ENCODE results near the gene GLI3. TPM values are rescaled to one million over a fixed set of nuclear protein-coding genes. Genes with fewer than 3 reads are reported as not detected.

The GLI3 gene
- total and polyA plus RNA-seq, 2 of the 4 experiments (the other 2 are of a cell fraction), result 1.3 to 3.9 TPM

DNA sequence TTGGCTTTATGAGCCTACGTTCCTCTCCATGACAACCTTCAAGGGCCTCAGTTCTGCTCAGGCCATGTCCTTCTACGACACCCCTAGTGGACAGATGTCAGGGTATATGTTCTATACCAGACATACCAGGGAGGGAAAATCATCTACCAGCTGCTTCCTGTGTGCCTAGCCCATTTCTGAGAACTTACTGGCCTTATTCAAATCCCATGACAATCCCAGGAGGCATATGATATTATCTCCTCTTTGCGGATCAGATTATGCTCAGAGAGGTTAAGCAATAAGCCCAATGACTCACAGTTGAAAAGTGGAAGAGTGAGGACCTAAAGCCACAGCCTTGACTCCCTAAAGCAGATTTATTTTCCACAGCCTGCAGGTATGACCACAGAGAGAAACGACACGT lies 139.3 kb downstream of the GLI3 start:
- Histone ChIP-seq H3K9me1 (ENCODE audit: insufficient read depth, low read length) (peaks cover 24% of the 10 kb centered on the region; the same call in 1 of the 2 replicates), H3K14ac (replicated peaks; ENCODE audit: low read depth, low read length) (peak overlapping the region; percentile 18; the same call in 1 of the 2 replicates), H3K36me3 (ENCODE audit: control insufficient read depth, insufficient read depth, low read length) (peaks cover 3% of the 10 kb centered on the region; the same call in 1 of the 2 replicates), H2BK5ac (ENCODE audit: low read depth, low read length, poor library complexity, severe bottlenecking) (no peak overlapping the region), H4K8ac (ENCODE audit: low read depth in 2 of 2, low read length in 2 of 2) (peak overlapping the region in 1 of 2 experiments; percentile 13; a peak in 1 of 4 replicates), H3K23ac (ENCODE audit: low read depth, low read length) (no peak overlapping the region), H3K27ac (ENCODE audit: insufficient read depth, low read length) (peak overlapping the region; percentile 56; the same call in 1 of the 2 replicates), H3K4me1 (ENCODE audit: control insufficient read depth, insufficient read depth, low read length) (peaks cover 29% of the 10 kb centered on the region), H3K9me3 (ENCODE audit: control insufficient read depth, insufficient read depth, low read length) (no peaks in the 10 kb centered on the region), H3K18ac (ENCODE audit: low read depth, low read length) (peak overlapping the region; percentile 45), H3K4ac (ENCODE audit: low read depth, low read length) (peak overlapping the region; percentile 42), H3K79me1 (ENCODE audit: low read depth in 1 of 2, low read length in 2 of 2) (peaks cover 0 to 33% of the 10 kb centered on the region in 2 experiments; a peak in 2 of 4 replicates), H2AFZ (replicated peaks; ENCODE audit: low read length, poor library complexity) (no peak overlapping the region), H3K4me3 (ENCODE audit: insufficient read depth, low read depth, low read length) (no peak overlapping the region), H2AK5ac (ENCODE audit: low read depth, low read length) (peak overlapping the region; percentile 20; the same call in 1 of the 2 replicates), H3K56ac (ENCODE audit: extremely low read depth, insufficient read depth, low read length) (no peak overlapping the region), H2BK20ac (ENCODE audit: low read depth, low read length) (peak overlapping the region; percentile 12; the same call in 1 of the 2 replicates), H3K9ac (ENCODE audit: low read depth, low read length) (no peak overlapping the region), H4K91ac (ENCODE audit: insufficient read depth, low read depth, low read length) (no peak overlapping the region), H2BK15ac (ENCODE audit: low read depth, low read length) (no peak overlapping the region), H3K4me2 (ENCODE audit: low read depth, low read length) (0 out of 2 replicates have a peak overlapping the region, but pooled peaks have one; percentile 12), H4K5ac (ENCODE audit: low read depth, low read length) (peak overlapping the region; percentile 24; the same call in 1 of the 2 replicates), H2BK120ac (ENCODE audit: low read depth, low read length) (peak overlapping the region; percentile 5; the same call in 1 of the 2 replicates), H4K20me1 (ENCODE audit: insufficient read depth, low read length) (no peaks in the 10 kb centered on the region), H2AK9ac (replicated peaks; ENCODE audit: low read depth, low read length, poor library complexity) (no peak overlapping the region), H3K27me3 (ENCODE audit: control insufficient read depth, insufficient read depth, low read length) (no peaks in the 10 kb centered on the region)
- BruUV-seq (replicated peaks), result no TSS peak
- no peak for TF ChIP-seq SMC3 (IDR thresholded peaks at IDR 0.05; ENCODE audit: low read depth, low read length)
- no peak for TF ChIP-seq CHD1 (IDR thresholded peaks at IDR 0.05; ENCODE audit: low read depth, low read length)
- peak; percentile 96 for TF ChIP-seq CEBPB (IDR thresholded peaks at IDR 0.05; ENCODE audit: low read depth, low read length)
- TF ChIP-seq MAZ (IDR thresholded peaks at IDR 0.05; ENCODE audit: borderline replicate concordance, low read depth, low read length), result no peak
- TF ChIP-seq RAD21 (IDR thresholded peaks at IDR 0.05; ENCODE audit: low read length), result no peak
- TF ChIP-seq MAFK (IDR thresholded peaks at IDR 0.05; ENCODE audit: low read depth, low read length), result no peak
- TF ChIP-seq BHLHE40 (IDR thresholded peaks at IDR 0.05; ENCODE audit: low read depth, low read length), result peak; percentile 23; the same call in 1 of the 2 replicates
- TF ChIP-seq POLR2A (IDR thresholded peaks at IDR 0.05; ENCODE audit: low read depth, low read length), result no peak
- TF ChIP-seq, protein P1, sequence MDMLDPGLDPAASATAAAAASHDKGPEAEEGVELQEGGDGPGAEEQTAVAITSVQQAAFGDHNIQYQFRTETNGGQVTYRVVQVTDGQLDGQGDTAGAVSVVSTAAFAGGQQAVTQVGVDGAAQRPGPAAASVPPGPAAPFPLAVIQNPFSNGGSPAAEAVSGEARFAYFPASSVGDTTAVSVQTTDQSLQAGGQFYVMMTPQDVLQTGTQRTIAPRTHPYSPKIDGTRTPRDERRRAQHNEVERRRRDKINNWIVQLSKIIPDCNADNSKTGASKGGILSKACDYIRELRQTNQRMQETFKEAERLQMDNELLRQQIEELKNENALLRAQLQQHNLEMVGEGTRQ (IDR thresholded peaks at IDR 0.05; ENCODE audit: low read depth, low read length), result no peak
- no peak for TF ChIP-seq RCOR1 (IDR thresholded peaks at IDR 0.05; ENCODE audit: insufficient replicate concordance, low read length)
- TF ChIP-seq, protein P2, sequence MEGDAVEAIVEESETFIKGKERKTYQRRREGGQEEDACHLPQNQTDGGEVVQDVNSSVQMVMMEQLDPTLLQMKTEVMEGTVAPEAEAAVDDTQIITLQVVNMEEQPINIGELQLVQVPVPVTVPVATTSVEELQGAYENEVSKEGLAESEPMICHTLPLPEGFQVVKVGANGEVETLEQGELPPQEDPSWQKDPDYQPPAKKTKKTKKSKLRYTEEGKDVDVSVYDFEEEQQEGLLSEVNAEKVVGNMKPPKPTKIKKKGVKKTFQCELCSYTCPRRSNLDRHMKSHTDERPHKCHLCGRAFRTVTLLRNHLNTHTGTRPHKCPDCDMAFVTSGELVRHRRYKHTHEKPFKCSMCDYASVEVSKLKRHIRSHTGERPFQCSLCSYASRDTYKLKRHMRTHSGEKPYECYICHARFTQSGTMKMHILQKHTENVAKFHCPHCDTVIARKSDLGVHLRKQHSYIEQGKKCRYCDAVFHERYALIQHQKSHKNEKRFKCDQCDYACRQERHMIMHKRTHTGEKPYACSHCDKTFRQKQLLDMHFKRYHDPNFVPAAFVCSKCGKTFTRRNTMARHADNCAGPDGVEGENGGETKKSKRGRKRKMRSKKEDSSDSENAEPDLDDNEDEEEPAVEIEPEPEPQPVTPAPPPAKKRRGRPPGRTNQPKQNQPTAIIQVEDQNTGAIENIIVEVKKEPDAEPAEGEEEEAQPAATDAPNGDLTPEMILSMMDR (conservative IDR thresholded peaks at IDR 0.05; ENCODE audit: low read depth, low read length), result peak; percentile 16; the same call in 1 of the 2 replicates
- TF ChIP-seq, protein P3, sequence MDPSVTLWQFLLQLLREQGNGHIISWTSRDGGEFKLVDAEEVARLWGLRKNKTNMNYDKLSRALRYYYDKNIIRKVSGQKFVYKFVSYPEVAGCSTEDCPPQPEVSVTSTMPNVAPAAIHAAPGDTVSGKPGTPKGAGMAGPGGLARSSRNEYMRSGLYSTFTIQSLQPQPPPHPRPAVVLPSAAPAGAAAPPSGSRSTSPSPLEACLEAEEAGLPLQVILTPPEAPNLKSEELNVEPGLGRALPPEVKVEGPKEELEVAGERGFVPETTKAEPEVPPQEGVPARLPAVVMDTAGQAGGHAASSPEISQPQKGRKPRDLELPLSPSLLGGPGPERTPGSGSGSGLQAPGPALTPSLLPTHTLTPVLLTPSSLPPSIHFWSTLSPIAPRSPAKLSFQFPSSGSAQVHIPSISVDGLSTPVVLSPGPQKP (IDR thresholded peaks at IDR 0.05; ENCODE audit: borderline replicate concordance, low read depth, low read length), result no peak
- TF ChIP-seq NFE2L2 (IDR thresholded peaks at IDR 0.05; ENCODE audit: low read depth, low read length), result no peak
- no peak for TF ChIP-seq RFX5 (IDR thresholded peaks at IDR 0.05; ENCODE audit: low read depth, low read length)
- TF ChIP-seq FOS (IDR thresholded peaks at IDR 0.05; ENCODE audit: low read depth, low read length), result 0 out of 2 replicates have a peak, but pooled peaks have one; percentile 22
- TF ChIP-seq MXI1 (IDR thresholded peaks at IDR 0.05; ENCODE audit: borderline replicate concordance, low read depth, low read length), result no peak
- intact Hi-C loops (cut with micrococcal nuclease), result loop anchor here (5.0 kb wide), 1 partner anchor 135 kb away; no protein-coding TSS in a partner anchor
- peak; percentile 89 for DNase-seq
- ATAC-seq (ENCODE audit: low read depth), result peak; percentile 47
- in situ Hi-C loops (cut with MboI; ENCODE audit: low sequenced_read_pairs), result no loop called here
- CTCF ChIA-PET, result no interaction called here
- dilution Hi-C loops (cut with HindIII; ENCODE audit: low sequenced_read_pairs, unreplicated experiment), result no loop called here
- no CpG with 5 or more reads among the region's 5 CpGs for WGBS, 2 experiments (ENCODE audit: extremely low coverage in 2 of 2, insufficient read length in 1 of 2)
- POLR2A ChIA-PET (ENCODE audit: unreplicated experiment), result no interaction called here

All from IMR-90 (cell line).